A673 (cell line): ENCODE results near the gene RBBP8. TPM values are rescaled to one million over a fixed set of nuclear protein-coding genes. Genes with fewer than 3 reads are reported as not detected.

Experiments used
- BruUV-seq: library from RNA; stranded (reverse); fragments of 400-500 nt; replicated peaks from 2 replicates; lab custom pipeline; 2021; lab: Mats Ljungman, UMichigan
- CTCF ChIA-PET: fragments of 300-600 bp; sonication (Branson Sonifier 250); formaldehyde crosslinking; loops from one replicate; lab custom pipeline; 2022; ENCODE audit warnings: antibody characterized with exemption; lab: Charles Lee
- POLR2A ChIA-PET: fragments of 300-600 bp; sonication (Branson Sonifier 250); formaldehyde crosslinking; loops from one replicate; lab custom pipeline; 2022; ENCODE audit warnings: antibody characterized with exemption; ENCODE audit not compliant: low non-redundant PET; lab: Charles Lee
- DNase-seq: peaks from one replicate; pipeline ENCODE4 v3.0.0-alpha.2; 2015; ENCODE audit warnings: low spot score
- H3K27ac ChIP-seq: fragments of 200-600 bp; sonication (generic); 2 replicates; pipeline ENCODE4 v1.5.1; 2016; ENCODE audit warnings: mixed run types, low read depth, mild to moderate bottlenecking, mixed read lengths, antibody characterized with exemption, low read length; ENCODE audit not compliant: poor library complexity, severe bottlenecking
- H3K27me3 ChIP-seq: fragments of 200-600 bp; sonication (generic); replicated peaks from 2 replicates; pipeline ENCODE4 v1.6.1; 2017; ENCODE audit warnings: mixed run types, low read depth, mild to moderate bottlenecking, mixed read lengths, antibody characterized with exemption, low read length; ENCODE audit not compliant: insufficient read depth, poor library complexity
- H3K36me3 ChIP-seq: fragments of 200-600 bp; sonication (generic); 2 replicates; pipeline ENCODE4 v1.6.1; 2016; ENCODE audit warnings: mixed run types, mild to moderate bottlenecking, mixed read lengths, antibody characterized with exemption, low read length; ENCODE audit not compliant: insufficient read depth, poor library complexity, severe bottlenecking
- H3K4me1 ChIP-seq: fragments of 200-600 bp; sonication (generic); 2 replicates; pipeline ENCODE4 v1.6.1; 2017; ENCODE audit warnings: mixed run types, mild to moderate bottlenecking, mixed read lengths, antibody characterized with exemption, low read length; ENCODE audit not compliant: insufficient read depth, poor library complexity, severe bottlenecking
- H3K4me3 ChIP-seq: fragments of 200-600 bp; sonication (generic); 2 replicates; pipeline ENCODE4 v1.5.1; 2016; ENCODE audit warnings: low read depth, mixed run types, mild to moderate bottlenecking, mixed read lengths, low read length; ENCODE audit not compliant: poor library complexity, severe bottlenecking
- H3K9me3 ChIP-seq: fragments of 200-600 bp; sonication (generic); 2 replicates; pipeline ENCODE4 v1.6.1; 2016; ENCODE audit warnings: mixed run types, low read depth, mild to moderate bottlenecking, mixed read lengths, antibody characterized with exemption, low read length; ENCODE audit not compliant: poor library complexity, severe bottlenecking
- EZH2 ChIP-seq: fragments of 200-600 bp; sonication (generic); IDR thresholded peaks from 2 replicates; pipeline ENCODE4 v1.6.1; 2017; ENCODE audit warnings: borderline replicate concordance, low read depth, mild to moderate bottlenecking, mixed read lengths, antibody characterized with exemption, low read length; ENCODE audit not compliant: poor library complexity, severe bottlenecking
- intact Hi-C: fragments of 100-400 bp; cut with micrococcal nuclease; formaldehyde crosslinking; loops from one replicate; pipeline ENCODE4 v1.10.0; 2022; ENCODE audit not compliant: unreplicated experiment
- total RNA-seq: library from RNA; stranded (reverse); gene quantifications from 2 replicates; pipeline ENCODE4 v1.2.3, GENCODE V29; 2021
- TF ChIP-seq, protein P1 (sequence below): fragments of 300-800, 200-600 bp; sonication (generic); conservative IDR thresholded peaks from 2 replicates; pipeline ENCODE4 v1.5.1; 2017; ENCODE audit warnings: low read depth, mild to moderate bottlenecking, antibody characterized with exemption, low read length, moderate library complexity, mixed read lengths

Gene RBBP8
- total RNA-seq, 1 experiment from 2014 or later: 88.2 TPM

DNA sequence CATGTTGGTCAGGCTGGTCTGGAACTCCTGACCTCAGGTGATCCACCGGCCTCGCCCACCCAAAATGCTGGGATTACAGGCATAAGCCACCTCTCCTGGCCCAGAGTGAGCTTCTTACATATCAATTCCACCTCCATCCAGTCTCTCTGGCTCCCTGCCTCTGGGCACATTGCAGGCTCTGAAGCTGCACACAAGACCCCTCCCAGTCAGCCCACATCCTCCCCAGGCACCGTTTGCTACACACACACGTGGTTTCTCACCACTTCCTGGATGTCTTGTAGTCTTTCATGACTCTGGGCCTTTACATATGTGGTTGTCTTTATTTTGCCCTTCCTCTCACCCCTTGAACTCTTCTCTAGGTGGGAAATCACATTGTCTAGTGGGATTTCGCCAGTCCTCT is 138.2 kb downstream of the RBBP8 start:
- intact Hi-C loops: no loop called here
- CTCF ChIA-PET: no interaction called here
- Histone ChIP-seq H3K27me3 (no peaks in the 10 kb centered on the region), H3K27ac (no peak overlapping the region), H3K4me3 (no peak overlapping the region), H3K9me3 (no peaks in the 10 kb centered on the region), H3K4me1 (no peaks in the 10 kb centered on the region), H3K36me3 (no peaks in the 10 kb centered on the region)
- POLR2A ChIA-PET: no interaction called here
- no TSS peak for BruUV-seq
- DNase-seq: no peak
- TF ChIP-seq, protein P1, sequence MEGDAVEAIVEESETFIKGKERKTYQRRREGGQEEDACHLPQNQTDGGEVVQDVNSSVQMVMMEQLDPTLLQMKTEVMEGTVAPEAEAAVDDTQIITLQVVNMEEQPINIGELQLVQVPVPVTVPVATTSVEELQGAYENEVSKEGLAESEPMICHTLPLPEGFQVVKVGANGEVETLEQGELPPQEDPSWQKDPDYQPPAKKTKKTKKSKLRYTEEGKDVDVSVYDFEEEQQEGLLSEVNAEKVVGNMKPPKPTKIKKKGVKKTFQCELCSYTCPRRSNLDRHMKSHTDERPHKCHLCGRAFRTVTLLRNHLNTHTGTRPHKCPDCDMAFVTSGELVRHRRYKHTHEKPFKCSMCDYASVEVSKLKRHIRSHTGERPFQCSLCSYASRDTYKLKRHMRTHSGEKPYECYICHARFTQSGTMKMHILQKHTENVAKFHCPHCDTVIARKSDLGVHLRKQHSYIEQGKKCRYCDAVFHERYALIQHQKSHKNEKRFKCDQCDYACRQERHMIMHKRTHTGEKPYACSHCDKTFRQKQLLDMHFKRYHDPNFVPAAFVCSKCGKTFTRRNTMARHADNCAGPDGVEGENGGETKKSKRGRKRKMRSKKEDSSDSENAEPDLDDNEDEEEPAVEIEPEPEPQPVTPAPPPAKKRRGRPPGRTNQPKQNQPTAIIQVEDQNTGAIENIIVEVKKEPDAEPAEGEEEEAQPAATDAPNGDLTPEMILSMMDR: no peak
- no peak for TF ChIP-seq EZH2

DNA sequence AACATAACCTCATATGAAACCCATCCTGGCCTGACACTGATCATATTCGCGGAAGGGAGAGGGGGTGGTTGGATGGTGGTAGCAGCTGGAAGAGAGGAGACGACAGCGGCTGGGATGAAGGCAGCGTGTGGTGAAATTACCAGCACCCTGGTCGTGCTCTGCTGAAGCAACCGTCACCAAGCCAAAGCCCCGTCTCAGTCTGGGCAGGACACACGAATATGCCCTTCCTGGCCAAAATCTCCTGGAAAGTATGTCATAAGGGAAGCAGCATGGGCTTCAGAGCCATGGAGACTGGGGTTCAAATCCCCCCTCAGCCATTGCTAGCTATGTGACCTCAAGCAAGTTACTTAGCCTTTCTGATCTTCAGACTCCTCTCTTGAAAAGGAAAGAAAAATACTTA is 139.0 kb downstream of the RBBP8 start:
- intact Hi-C loops: no loop called here
- Histone ChIP-seq H3K27me3 (no peaks in the 10 kb centered on the region), H3K27ac (no peak overlapping the region), H3K9me3 (no peaks in the 10 kb centered on the region), H3K4me3 (no peak overlapping the region), H3K4me1 (no peaks in the 10 kb centered on the region), H3K36me3 (no peaks in the 10 kb centered on the region)
- POLR2A ChIA-PET: no interaction called here
- DNase-seq: no peak
- no TSS peak for BruUV-seq
- CTCF ChIA-PET: no interaction called here
- TF ChIP-seq, protein P1: no peak
- no peak for TF ChIP-seq EZH2

GRCh38 chr18:23073996-23074606 is 141.0 kb downstream of the RBBP8 start:
- DNase-seq: no peak
- H3K4me3 ChIP-seq: no peak overlapping the region
- no peaks in the 10 kb centered on the region for H3K9me3 ChIP-seq
- no peaks in the 10 kb centered on the region for H3K36me3 ChIP-seq
- ChIA-PET CTCF (no interaction called here), POLR2A (no interaction called here)
- no peak overlapping the region for H3K27ac ChIP-seq
- BruUV-seq: no TSS peak
- intact Hi-C loops: no loop called here
- H3K27me3 ChIP-seq: no peaks in the 10 kb centered on the region
- TF ChIP-seq, protein P1: no peak
- no peak for TF ChIP-seq EZH2
- no peaks in the 10 kb centered on the region for H3K4me1 ChIP-seq

Other genes starting within 250 kb of the RBBP8 start
- gene CABLES1, start 202.2 kb downstream of the RBBP8 start, total RNA-seq: 7.1 and 7.2 TPM in 2 replicates